NT2/D1 (cell line): ENCODE data around the gene PTPRT.
"Not testable (repeated sequence)": the region's sequence is repeated elsewhere in the genome, so short reads cannot be mapped to it uniquely, and the experiment has no call there.

Experiments used
- DNase-seq: peaks from one replicate; pipeline ENCODE4 v3.0.0-alpha.2; 2011; ENCODE audit warnings: low read depth, low spot score
- H3K27me3 ChIP-seq: 2 replicates; pipeline ENCODE4 v1.6.0; 2011; ENCODE audit warnings: mild to moderate bottlenecking; ENCODE audit not compliant: insufficient read length, insufficient read depth
- H3K36me3 ChIP-seq: 2 replicates; pipeline ENCODE4 v1.6.1; 2011; ENCODE audit warnings: mild to moderate bottlenecking, low read length, mixed read lengths; ENCODE audit not compliant: insufficient read depth, insufficient read length
- H3K4me1 ChIP-seq: 2 replicates; pipeline ENCODE4 v1.5.1; 2011; ENCODE audit not compliant: insufficient read depth, insufficient read length
- H3K4me3 ChIP-seq: 2 replicates; pipeline ENCODE4 v1.5.1; 2011; ENCODE audit warnings: low read depth; ENCODE audit not compliant: insufficient read length
- H3K9ac ChIP-seq: 2 replicates; pipeline ENCODE4 v1.6.0; 2011; ENCODE audit warnings: low read depth; ENCODE audit not compliant: insufficient read length
- H3K9me3 ChIP-seq: 2 replicates; pipeline ENCODE4 v1.5.1; 2011; ENCODE audit warnings: mild to moderate bottlenecking, low read length; ENCODE audit not compliant: insufficient read depth
- SUZ12 ChIP-seq: IDR thresholded peaks from 2 replicates; pipeline ENCODE4 v1.6.1; 2011; ENCODE audit not compliant: insufficient read length, insufficient read depth; ENCODE audit errors: extremely low read depth
- YY1 ChIP-seq: IDR thresholded peaks from 2 replicates; pipeline ENCODE4 v1.6.1; 2011; ENCODE audit not compliant: insufficient read length, insufficient read depth
- ZNF274 ChIP-seq: IDR thresholded peaks from 2 replicates; pipeline ENCODE4 v1.6.1; 2011; ENCODE audit warnings: mild to moderate bottlenecking, low read depth, low read length

Gene PTPRT

GRCh38 chr20:43170771-43171170, 18.9 kb downstream of the PTPRT start:
- no peak for TF ChIP-seq YY1
- no peak for TF ChIP-seq ZNF274
- TF ChIP-seq SUZ12 = no peak
- H3K36me3 ChIP-seq = no peaks in the 10 kb centered on the region
- H3K9ac ChIP-seq = no peak overlapping the region
- no peaks in the 10 kb centered on the region for H3K27me3 ChIP-seq
- no peak for DNase-seq
- no peaks in the 10 kb centered on the region for H3K9me3 ChIP-seq
- no peaks in the 10 kb centered on the region for H3K4me1 ChIP-seq
- H3K4me3 ChIP-seq = no peak overlapping the region

GRCh38 chr20:43167615-43168014, 22.1 kb downstream of the PTPRT start:
- Histone ChIP-seq H3K27me3 (no peaks in the 10 kb centered on the region), H3K4me1 (no peaks in the 10 kb centered on the region), H3K9me3 (no peaks in the 10 kb centered on the region), H3K36me3 (no peaks in the 10 kb centered on the region), H3K4me3 (no peak overlapping the region), H3K9ac (no peak overlapping the region)
- TF ChIP-seq YY1 (no peak), ZNF274 (no peak), SUZ12 (no peak)
- no peak for DNase-seq

GRCh38 chr20:43167021-43167420, 22.7 kb downstream of the PTPRT start:
- no peaks in the 10 kb centered on the region for H3K4me1 ChIP-seq
- H3K4me3 ChIP-seq = no peak overlapping the region
- H3K9ac ChIP-seq = no peak overlapping the region
- H3K36me3 ChIP-seq = no peaks in the 10 kb centered on the region
- H3K27me3 ChIP-seq = no peaks in the 10 kb centered on the region
- H3K9me3 ChIP-seq = no peaks in the 10 kb centered on the region
- TF ChIP-seq SUZ12 = no peak
- no peak for TF ChIP-seq ZNF274
- no peak for TF ChIP-seq YY1
- DNase-seq = no peak

GRCh38 chr20:43165611-43166010, 24.1 kb downstream of the PTPRT start:
- Histone ChIP-seq H3K4me1 (no peaks in the 10 kb centered on the region), H3K36me3 (no peaks in the 10 kb centered on the region), H3K4me3 (no peak overlapping the region), H3K9me3 (no peaks in the 10 kb centered on the region), H3K27me3 (no peaks in the 10 kb centered on the region), H3K9ac (no peak overlapping the region)
- no peak for DNase-seq
- TF ChIP-seq ZNF274 (no peak), YY1 (no peak), SUZ12 (no peak)

GRCh38 chr20:43164736-43165135, 25.0 kb downstream of the PTPRT start:
- H3K9ac ChIP-seq, DNase-seq, H3K27me3 ChIP-seq, H3K4me1 ChIP-seq, H3K36me3 ChIP-seq, H3K4me3 ChIP-seq, H3K9me3 ChIP-seq: not testable (repeated sequence)

GRCh38 chr20:43161716-43162115, 28.0 kb downstream of the PTPRT start:
- H3K36me3 ChIP-seq = no peaks in the 10 kb centered on the region
- H3K4me1 ChIP-seq = no peaks in the 10 kb centered on the region
- H3K4me3 ChIP-seq = no peak overlapping the region
- H3K9me3 ChIP-seq = no peaks in the 10 kb centered on the region
- no peaks in the 10 kb centered on the region for H3K27me3 ChIP-seq
- no peak for DNase-seq
- TF ChIP-seq YY1 (no peak), ZNF274 (no peak), SUZ12 (no peak)
- no peak overlapping the region for H3K9ac ChIP-seq

- no peak for DNase-seq
- H3K36me3 ChIP-seq = no peaks in the 10 kb centered on the region
- no peak for TF ChIP-seq YY1
- no peak for TF ChIP-seq ZNF274
- TF ChIP-seq SUZ12 = no peak
- no peak overlapping the region for H3K9ac ChIP-seq
- H3K4me1 ChIP-seq = no peaks in the 10 kb centered on the region
- no peak overlapping the region for H3K4me3 ChIP-seq
- no peaks in the 10 kb centered on the region for H3K27me3 ChIP-seq
- no peaks in the 10 kb centered on the region for H3K9me3 ChIP-seq
These were observed 28.8 kb downstream of the PTPRT start for GRCh38 chr20:43160941-43161340.

- no peak for DNase-seq
- H3K9me3 ChIP-seq = no peaks in the 10 kb centered on the region
- H3K4me3 ChIP-seq = no peak overlapping the region
- H3K4me1 ChIP-seq = no peaks in the 10 kb centered on the region
- H3K27me3 ChIP-seq = no peaks in the 10 kb centered on the region
- H3K9ac ChIP-seq = no peak overlapping the region
- no peak for TF ChIP-seq YY1
- H3K36me3 ChIP-seq = no peaks in the 10 kb centered on the region
These were observed 29.7 kb downstream of the PTPRT start for GRCh38 chr20:43159994-43160393.
